ENCODE data around the gene DCAF16. TPM values are rescaled to one million over a fixed set of nuclear protein-coding genes. Genes with fewer than 3 reads are reported as not detected.

The DCAF16 gene
- total RNA-seq, 1 donor from 2014 or later = 26.2 TPM

- DNase-seq (no peak), ATAC-seq (no peak)
- Histone ChIP-seq H3K36me3 (no peaks in the 10 kb centered on the region), H3K4me3 (no peak overlapping the region), H3K27ac (no peak overlapping the region), H3K4me1 (no peaks in the 10 kb centered on the region), H3K27me3 (no peaks in the 10 kb centered on the region), H3K9me3 (no peaks in the 10 kb centered on the region)
- intact Hi-C loops (cut with DNase I) = no loop called here
- TF ChIP-seq CTCF (IDR thresholded peaks at IDR 0.05) = no peak
Observed at GRCh38 chr4:17823871-17824669, 13.5 kb upstream of the DCAF16 start.

DNA sequence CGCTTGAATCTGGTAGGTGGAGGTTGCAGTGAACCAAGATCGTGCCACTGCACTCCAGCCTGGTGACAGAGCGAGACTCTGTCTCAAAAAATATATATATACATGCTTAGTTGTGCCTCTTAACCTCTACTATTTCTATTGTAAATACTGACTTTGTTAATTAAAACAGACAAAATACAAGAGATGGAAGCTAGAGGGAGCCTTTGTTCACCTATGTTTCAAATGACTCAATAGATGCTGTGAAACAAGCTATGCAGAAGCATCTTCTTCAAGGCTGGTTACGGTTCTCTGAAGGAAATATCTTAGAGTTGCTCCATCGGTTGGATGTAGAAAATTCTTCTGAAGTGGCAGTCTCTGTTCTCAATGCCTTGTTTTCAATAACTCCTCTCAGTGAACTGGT lies 6.5 kb upstream of the DCAF16 start:
- DNase-seq (no peak), ATAC-seq (peak; percentile 72)
- intact Hi-C loops (cut with DNase I) = loop anchor here (10.0 kb wide), 1 partner anchor 778 kb away; no protein-coding TSS in a partner anchor
- Histone ChIP-seq H3K9me3 (no peaks in the 10 kb centered on the region), H3K27me3 (no peaks in the 10 kb centered on the region), H3K4me1 (no peaks in the 10 kb centered on the region), H3K4me3 (no peak overlapping the region), H3K36me3 (no peaks in the 10 kb centered on the region), H3K27ac (no peak overlapping the region)
- peak; percentile 59 for TF ChIP-seq CTCF (IDR thresholded peaks at IDR 0.05)

- ATAC-seq (no peak), DNase-seq (no peak)
- Histone ChIP-seq H3K9me3 (no peaks in the 10 kb centered on the region), H3K36me3 (no peaks in the 10 kb centered on the region), H3K4me3 (no peak overlapping the region), H3K4me1 (peaks cover 2% of the 10 kb centered on the region), H3K27ac (no peak overlapping the region), H3K27me3 (no peaks in the 10 kb centered on the region)
- no peak for TF ChIP-seq CTCF (IDR thresholded peaks at IDR 0.05)
- intact Hi-C loops (cut with DNase I) = loop anchor here (10.0 kb wide), 1 partner anchor 779 kb away; no protein-coding TSS in a partner anchor
Observed at GRCh38 chr4:17816142-17816541, 5.6 kb upstream of the DCAF16 start.

- H3K27me3 ChIP-seq = no peaks in the 10 kb centered on the region
- intact Hi-C loops (cut with DNase I) = loop anchor here (10.0 kb wide), 1 partner anchor 781 kb away; no protein-coding TSS in a partner anchor
- no peaks in the 10 kb centered on the region for H3K36me3 ChIP-seq
- H3K27ac ChIP-seq = no peak overlapping the region
- H3K9me3 ChIP-seq = no peaks in the 10 kb centered on the region
- H3K4me3 ChIP-seq = no peak overlapping the region
- no peak for TF ChIP-seq CTCF (IDR thresholded peaks at IDR 0.05)
- ATAC-seq (no peak), DNase-seq (no peak)
- peaks cover 9% of the 10 kb centered on the region for H3K4me1 ChIP-seq
Observed at GRCh38 chr4:17814140-17814539, 3.6 kb upstream of the DCAF16 start.

- no peak overlapping the region for H3K4me3 ChIP-seq
- ATAC-seq (no peak), DNase-seq (no peak)
- intact Hi-C loops (cut with DNase I) = loop anchor here (10.0 kb wide), 1 partner anchor 782 kb away; no protein-coding TSS in a partner anchor
- no peak overlapping the region for H3K27ac ChIP-seq
- no peaks in the 10 kb centered on the region for H3K9me3 ChIP-seq
- peaks cover 21% of the 10 kb centered on the region for H3K4me1 ChIP-seq
- H3K27me3 ChIP-seq = no peaks in the 10 kb centered on the region
- H3K36me3 ChIP-seq = no peaks in the 10 kb centered on the region
- TF ChIP-seq CTCF (IDR thresholded peaks at IDR 0.05) = no peak
Observed at GRCh38 chr4:17812801-17813200, 2.2 kb upstream of the DCAF16 start.
